HepG2 (cell line): ENCODE measurements around the gene KDM2B. TPM values are rescaled to one million over a fixed set of nuclear protein-coding genes. Genes with fewer than 3 reads are reported as not detected.
A peak's percentile ranks its signal among the peaks of the same experiment; 100 is the strongest.

ENCODE experiments used
- GABPA ChIP-seq, 2 experiments: IDR thresholded peaks; 2 replicates each; pipeline ENCODE4 v1.6.1; 2011 to 2016; ENCODE audit warnings: low read depth in 2 of 2, low read length in 1 of 2, missing biosample characterization in 1 of 2, missing genetic modification characterization in 1 of 2
- GATAD2A ChIP-seq: IDR thresholded peaks from 2 replicates; pipeline ENCODE4 v1.6.1; 2016
- IRF2 ChIP-seq: IDR thresholded peaks from 2 replicates; pipeline ENCODE4 v1.6.1; 2018; ENCODE audit warnings: missing genetic modification reagents, missing compliant biosample characterization
- MYPOP ChIP-seq: sonication (generic); formaldehyde crosslinking; IDR thresholded peaks from 2 replicates; pipeline ENCODE4 v1.8.1; 2023; ENCODE audit warnings: mild to moderate bottlenecking, moderate library complexity, missing genetic modification reagents
- NFIC ChIP-seq: IDR thresholded peaks from 2 replicates; pipeline ENCODE4 v1.6.1; 2012; ENCODE audit warnings: mild to moderate bottlenecking, low read length, inconsistent platforms
- REPIN1 ChIP-seq: sonication (generic); formaldehyde crosslinking; IDR thresholded peaks from 2 replicates; pipeline ENCODE4 v1.8.0; 2022; ENCODE audit warnings: missing genetic modification reagents, low read depth, mild to moderate bottlenecking, borderline replicate concordance
- SALL1 ChIP-seq: sonication (generic); formaldehyde crosslinking; IDR thresholded peaks from 2 replicates; pipeline ENCODE4 v1.8.0; 2022; ENCODE audit warnings: mild to moderate bottlenecking, missing genetic modification reagents
- SMC3 ChIP-seq: IDR thresholded peaks from 2 replicates; pipeline ENCODE4 v1.6.1; 2011; ENCODE audit warnings: low read length, improper control_type of control experiment
- TFDP2 ChIP-seq: sonication (generic); formaldehyde crosslinking; IDR thresholded peaks from 2 replicates; pipeline ENCODE4 v1.4.0; 2020; ENCODE audit warnings: missing genetic modification reagents
- ZFYVE20 ChIP-seq: sonication (generic); formaldehyde crosslinking; IDR thresholded peaks from 2 replicates; pipeline ENCODE4 v1.8.0; 2023; ENCODE audit warnings: low read depth, mild to moderate bottlenecking, moderate library complexity, missing genetic modification reagents, borderline replicate concordance
- ZHX1 ChIP-seq: sonication (generic); formaldehyde crosslinking; IDR thresholded peaks from 2 replicates; pipeline ENCODE4 v1.8.1; 2022; ENCODE audit warnings: low read depth, mild to moderate bottlenecking, missing genetic modification reagents
- ZMAT5 ChIP-seq: sonication (generic); formaldehyde crosslinking; IDR thresholded peaks from 2 replicates; pipeline ENCODE4 v1.5.0; 2020; ENCODE audit warnings: mild to moderate bottlenecking, low read depth, missing genetic modification reagents, borderline replicate concordance
- ZNF367 ChIP-seq: sonication (generic); formaldehyde crosslinking; IDR thresholded peaks from 2 replicates; pipeline ENCODE4 v1.4.0; 2020; ENCODE audit warnings: missing genetic modification reagents, borderline replicate concordance
- ZNF441 ChIP-seq: sonication (generic); formaldehyde crosslinking; IDR thresholded peaks from 2 replicates; pipeline ENCODE4 v1.7.0; 2021; ENCODE audit warnings: missing genetic modification reagents, borderline replicate concordance
- ZNF501 ChIP-seq: sonication (generic); formaldehyde crosslinking; IDR thresholded peaks from 2 replicates; pipeline ENCODE4 v1.5.1; 2020; ENCODE audit warnings: mild to moderate bottlenecking, moderate library complexity, missing genetic modification reagents
- ZNF512B ChIP-seq: sonication (generic); formaldehyde crosslinking; IDR thresholded peaks from 2 replicates; pipeline ENCODE4 v1.5.1; 2020; ENCODE audit warnings: missing genetic modification reagents, mild to moderate bottlenecking, borderline replicate concordance
- ZNF552 ChIP-seq: sonication (generic); formaldehyde crosslinking; IDR thresholded peaks from 2 replicates; pipeline ENCODE4 v1.9.0; 2022; ENCODE audit warnings: missing genetic modification reagents, mild to moderate bottlenecking, borderline replicate concordance
- ZNF562 ChIP-seq: sonication (generic); formaldehyde crosslinking; IDR thresholded peaks from 2 replicates; pipeline ENCODE4 v1.8.0; 2022; ENCODE audit warnings: missing genetic modification reagents, borderline replicate concordance
- ZNF672 ChIP-seq: sonication (generic); formaldehyde crosslinking; IDR thresholded peaks from 2 replicates; pipeline ENCODE4 v1.8.1; 2022; ENCODE audit warnings: missing genetic modification reagents
- ZNF879 ChIP-seq: sonication (generic); formaldehyde crosslinking; IDR thresholded peaks from 2 replicates; pipeline ENCODE4 v1.8.1; 2023; ENCODE audit warnings: missing genetic modification reagents
- ZSCAN21 ChIP-seq: sonication (generic); formaldehyde crosslinking; IDR thresholded peaks from 2 replicates; pipeline ENCODE4 v1.8.0; 2022; ENCODE audit warnings: mild to moderate bottlenecking, missing genetic modification reagents, moderate library complexity, borderline replicate concordance
- polyA plus RNA-seq, 8 experiments: library from polyadenylated mRNA; depleted of rRNA in 3 of 8; stranded (reverse) in 7 of 8; unstranded in 1 of 8; fragments of >200 nt; fragmentation: Illumina TruSeq in 4 of 8; extraction: Trizol in 4 of 8; gene quantifications; 2 replicates each; pipeline versions ENCODE4 v1.2.1 to v1.2.3, GENCODE V29; 2011 to 2016; ENCODE audit warnings: low read depth in 4 of 8, missing spikeins in 1 of 8, mixed read lengths in 1 of 8; ENCODE audit not compliant: insufficient read depth in 1 of 8
- total RNA-seq, 5 experiments: library from RNA; depleted of rRNA; stranded (reverse); fragments of >200 nt; fragmentation: Illumina TruSeq; extraction: Trizol; gene quantifications; 2 replicates each; pipeline ENCODE4 v1.2.3, GENCODE V29; 2016; ENCODE audit warnings: low read depth in 1 of 5

The KDM2B gene
- total and polyA plus RNA-seq, 2 of the 13 experiments (the other 11 are each of a cell fraction or from before 2014, with no cell fraction given): 17.5 to 26.1 TPM

- TF ChIP-seq ZNF879 (CRISPR knock-in tag): 0 out of 2 replicates have a peak, but pooled peaks have one; percentile 31
- no peak for TF ChIP-seq SALL1 (CRISPR knock-in tag)
- peak; percentile 74 for TF ChIP-seq MYPOP (CRISPR knock-in tag)
- peak; percentile 71; the same call in 1 of the 2 replicates for TF ChIP-seq ZNF501 (CRISPR knock-in tag)
- TF ChIP-seq ZSCAN21: no peak
- TF ChIP-seq NFIC: no peak
- no peak for TF ChIP-seq ZNF562 (CRISPR knock-in tag)
- no peak for TF ChIP-seq IRF2 (CRISPR knock-in tag)
- no peak for TF ChIP-seq ZNF672 (CRISPR knock-in tag)
- 0 out of 2 replicates have a peak, but pooled peaks have one; percentile 28 for TF ChIP-seq ZNF552 (CRISPR knock-in tag)
- TF ChIP-seq ZFYVE20 (CRISPR knock-in tag): no peak
- no peak for TF ChIP-seq ZHX1 (CRISPR knock-in tag)
- TF ChIP-seq TFDP2 (CRISPR knock-in tag): no peak
- no peak for TF ChIP-seq ZNF441 (CRISPR knock-in tag)
- TF ChIP-seq GABPA (IDR thresholded peaks at IDR 0.05; ENCODE audit: low read depth, low read length): no peak
- no peak for TF ChIP-seq GABPA (CRISPR knock-in tag; IDR thresholded peaks at IDR 0.05; ENCODE audit: low read depth)
- TF ChIP-seq GATAD2A (CRISPR knock-in tag): no peak
- TF ChIP-seq ZNF512B: peak; percentile 38; the same call in 1 of the 2 replicates
- TF ChIP-seq REPIN1 (CRISPR knock-in tag): no peak
- no peak for TF ChIP-seq ZMAT5
- TF ChIP-seq ZNF367 (CRISPR knock-in tag): no peak
- TF ChIP-seq SMC3: no peak
Observed at GRCh38 chr12:121400332-121401139, 180.3 kb downstream of the KDM2B start (continued).
